Measurements from ENCODE around the gene IDNK. TPM values are rescaled to one million over a fixed set of nuclear protein-coding genes. Genes with fewer than 3 reads are reported as not detected.

The IDNK gene
- total RNA-seq, 3 donors from 2014 or later: 4.9 to 9.0 (median 5.1) TPM

GRCh38 chr9:83628540-83628939 lies 5.6 kb downstream of the IDNK start:
- intact Hi-C loops (cut with DNase I; ENCODE audit: low total_unique reads): no loop called here
- Histone ChIP-seq H3K4me3 (no peak overlapping the region), H3K27ac (no peak overlapping the region), H3K4me1 (no peaks in the 10 kb centered on the region), H3K9me3 (no peaks in the 10 kb centered on the region), H3K36me3 (no peaks in the 10 kb centered on the region), H3K27me3 (no peaks in the 10 kb centered on the region)
- no peak for DNase-seq (ENCODE audit: low spot score in 2 of 2)
- TF ChIP-seq POLR2AphosphoS5 (IDR thresholded peaks at IDR 0.05) (no peak), CTCF (IDR thresholded peaks at IDR 0.05) (no peak), POLR2A (IDR thresholded peaks at IDR 0.05) (no peak)

- no peak for TF ChIP-seq POLR2A (IDR thresholded peaks at IDR 0.05)
- TF ChIP-seq POLR2AphosphoS5 (IDR thresholded peaks at IDR 0.05): no peak
- Histone ChIP-seq H3K36me3 (no peaks in the 10 kb centered on the region), H3K9me3 (no peaks in the 10 kb centered on the region), H3K27ac (no peak overlapping the region), H3K4me3 (no peak overlapping the region), H3K4me1 (no peaks in the 10 kb centered on the region), H3K27me3 (no peaks in the 10 kb centered on the region)
- no peak for DNase-seq (ENCODE audit: low spot score in 2 of 2)
- intact Hi-C loops (cut with DNase I; ENCODE audit: low total_unique reads): no loop called here
Observed at GRCh38 chr9:83629433-83630104, 6.6 kb downstream of the IDNK start.

- H3K36me3 ChIP-seq: no peaks in the 10 kb centered on the region
- H3K27me3 ChIP-seq: no peaks in the 10 kb centered on the region
- no peak overlapping the region for H3K4me3 ChIP-seq
- TF ChIP-seq POLR2A (IDR thresholded peaks at IDR 0.05) (no peak), CTCF (IDR thresholded peaks at IDR 0.05) (no peak), POLR2AphosphoS5 (IDR thresholded peaks at IDR 0.05) (no peak)
- intact Hi-C loops (cut with DNase I; ENCODE audit: low total_unique reads): no loop called here
- DNase-seq (ENCODE audit: low spot score in 2 of 2): no peak
- no peaks in the 10 kb centered on the region for H3K4me1 ChIP-seq
- no peaks in the 10 kb centered on the region for H3K9me3 ChIP-seq
- no peak overlapping the region for H3K27ac ChIP-seq
Observed at GRCh38 chr9:83630938-83631457, 8.1 kb downstream of the IDNK start.

- Histone ChIP-seq H3K9me3 (no peaks in the 10 kb centered on the region), H3K27ac (no peak overlapping the region), H3K4me1 (no peaks in the 10 kb centered on the region), H3K36me3 (no peaks in the 10 kb centered on the region), H3K4me3 (no peak overlapping the region), H3K27me3 (no peaks in the 10 kb centered on the region)
- intact Hi-C loops (cut with DNase I; ENCODE audit: low total_unique reads): no loop called here
- TF ChIP-seq POLR2AphosphoS5 (IDR thresholded peaks at IDR 0.05) (no peak), CTCF (IDR thresholded peaks at IDR 0.05) (no peak), POLR2A (IDR thresholded peaks at IDR 0.05) (no peak)
- DNase-seq (ENCODE audit: low spot score in 2 of 2): no peak
Observed at GRCh38 chr9:83633255-83633654, 10.3 kb downstream of the IDNK start.

- no peak for DNase-seq (ENCODE audit: low spot score in 2 of 2)
- no peaks in the 10 kb centered on the region for H3K9me3 ChIP-seq
- H3K27ac ChIP-seq: no peak overlapping the region
- no peak for TF ChIP-seq POLR2AphosphoS5 (IDR thresholded peaks at IDR 0.05)
- no peak for TF ChIP-seq POLR2A (IDR thresholded peaks at IDR 0.05)
- TF ChIP-seq CTCF (IDR thresholded peaks at IDR 0.05): no peak
- no peaks in the 10 kb centered on the region for H3K36me3 ChIP-seq
- no peak overlapping the region for H3K4me3 ChIP-seq
- no peaks in the 10 kb centered on the region for H3K4me1 ChIP-seq
- H3K27me3 ChIP-seq: no peaks in the 10 kb centered on the region
- intact Hi-C loops (cut with DNase I; ENCODE audit: low total_unique reads): no loop called here
Observed at GRCh38 chr9:83633676-83634075, 10.7 kb downstream of the IDNK start.
